ENCODE data around the gene CNN1.

- TF ChIP-seq, protein P1, sequence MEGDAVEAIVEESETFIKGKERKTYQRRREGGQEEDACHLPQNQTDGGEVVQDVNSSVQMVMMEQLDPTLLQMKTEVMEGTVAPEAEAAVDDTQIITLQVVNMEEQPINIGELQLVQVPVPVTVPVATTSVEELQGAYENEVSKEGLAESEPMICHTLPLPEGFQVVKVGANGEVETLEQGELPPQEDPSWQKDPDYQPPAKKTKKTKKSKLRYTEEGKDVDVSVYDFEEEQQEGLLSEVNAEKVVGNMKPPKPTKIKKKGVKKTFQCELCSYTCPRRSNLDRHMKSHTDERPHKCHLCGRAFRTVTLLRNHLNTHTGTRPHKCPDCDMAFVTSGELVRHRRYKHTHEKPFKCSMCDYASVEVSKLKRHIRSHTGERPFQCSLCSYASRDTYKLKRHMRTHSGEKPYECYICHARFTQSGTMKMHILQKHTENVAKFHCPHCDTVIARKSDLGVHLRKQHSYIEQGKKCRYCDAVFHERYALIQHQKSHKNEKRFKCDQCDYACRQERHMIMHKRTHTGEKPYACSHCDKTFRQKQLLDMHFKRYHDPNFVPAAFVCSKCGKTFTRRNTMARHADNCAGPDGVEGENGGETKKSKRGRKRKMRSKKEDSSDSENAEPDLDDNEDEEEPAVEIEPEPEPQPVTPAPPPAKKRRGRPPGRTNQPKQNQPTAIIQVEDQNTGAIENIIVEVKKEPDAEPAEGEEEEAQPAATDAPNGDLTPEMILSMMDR (IDR thresholded peaks at IDR 0.05): peak; percentile 79
- TF ChIP-seq MEF2A (IDR thresholded peaks at IDR 0.05; ENCODE audit: borderline replicate concordance, low read depth) (no peak), FOXJ3 (CRISPR knock-in tag; IDR thresholded peaks at IDR 0.05) (no peak), EZH2phosphoT487 (IDR thresholded peaks at IDR 0.05; ENCODE audit: borderline replicate concordance, low read depth) (no peak), NRF1 (IDR thresholded peaks at IDR 0.05; ENCODE audit: low read depth, low read length) (no peak), JUND (IDR thresholded peaks at IDR 0.05) (no peak), MAX (IDR thresholded peaks at IDR 0.05; ENCODE audit: low read depth) (no peak), RFX5 (IDR thresholded peaks at IDR 0.05; ENCODE audit: low read length) (no peak), TAF1 (IDR thresholded peaks at IDR 0.05; ENCODE audit: borderline replicate concordance, low read depth, low read length) (no peak), FOSL2 (IDR thresholded peaks at IDR 0.05; ENCODE audit: borderline replicate concordance, low read depth) (no peak), GATA2 (CRISPR knock-in tag; IDR thresholded peaks at IDR 0.05) (no peak)
- TF ChIP-seq, protein P2, sequence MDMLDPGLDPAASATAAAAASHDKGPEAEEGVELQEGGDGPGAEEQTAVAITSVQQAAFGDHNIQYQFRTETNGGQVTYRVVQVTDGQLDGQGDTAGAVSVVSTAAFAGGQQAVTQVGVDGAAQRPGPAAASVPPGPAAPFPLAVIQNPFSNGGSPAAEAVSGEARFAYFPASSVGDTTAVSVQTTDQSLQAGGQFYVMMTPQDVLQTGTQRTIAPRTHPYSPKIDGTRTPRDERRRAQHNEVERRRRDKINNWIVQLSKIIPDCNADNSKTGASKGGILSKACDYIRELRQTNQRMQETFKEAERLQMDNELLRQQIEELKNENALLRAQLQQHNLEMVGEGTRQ (IDR thresholded peaks at IDR 0.05; ENCODE audit: borderline replicate concordance, low read depth, low read length): no peak
- TF ChIP-seq, protein P3, sequence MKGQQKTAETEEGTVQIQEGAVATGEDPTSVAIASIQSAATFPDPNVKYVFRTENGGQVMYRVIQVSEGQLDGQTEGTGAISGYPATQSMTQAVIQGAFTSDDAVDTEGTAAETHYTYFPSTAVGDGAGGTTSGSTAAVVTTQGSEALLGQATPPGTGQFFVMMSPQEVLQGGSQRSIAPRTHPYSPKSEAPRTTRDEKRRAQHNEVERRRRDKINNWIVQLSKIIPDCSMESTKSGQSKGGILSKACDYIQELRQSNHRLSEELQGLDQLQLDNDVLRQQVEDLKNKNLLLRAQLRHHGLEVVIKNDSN (IDR thresholded peaks at IDR 0.05; ENCODE audit: borderline replicate concordance, low read depth): no peak
These were observed 21.9 kb downstream of the CNN1 start for GRCh38 chr19:11560404-11561051.
